Limb (tissue), 2 donors: Measurements from ENCODE around the gene TMEM231.
"Not testable (repeated sequence)": the region's sequence is repeated elsewhere in the genome, so short reads cannot be mapped to it uniquely, and the experiment has no call there.

Experiments used
- DNase-seq, 2 donors: peaks; one replicate each; pipeline ENCODE4 v3.0.0-alpha.2; 2016; ENCODE audit errors: extremely low spot score in 2 of 2

Gene TMEM231

DNA sequence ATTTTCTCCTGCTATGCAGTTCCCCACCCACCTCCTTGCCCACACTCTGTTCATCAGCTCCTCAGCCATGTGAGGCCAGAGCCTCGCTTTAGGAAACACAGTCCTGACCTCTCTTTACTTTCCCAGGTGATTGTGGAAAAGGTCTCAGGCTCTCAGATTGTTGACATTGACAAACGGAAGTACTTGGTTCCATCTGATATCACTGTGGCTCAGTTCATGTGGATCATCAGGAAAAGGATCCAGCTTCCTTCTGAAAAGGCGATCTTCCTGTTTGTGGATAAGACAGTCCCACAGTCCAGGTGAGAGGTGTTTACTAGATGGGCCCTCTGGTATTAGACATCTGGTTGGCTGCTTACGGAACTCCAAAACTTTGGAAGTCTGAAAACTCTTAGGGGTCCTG, 11.9 kb upstream of the TMEM231 start:
- no peak for DNase-seq

DNA sequence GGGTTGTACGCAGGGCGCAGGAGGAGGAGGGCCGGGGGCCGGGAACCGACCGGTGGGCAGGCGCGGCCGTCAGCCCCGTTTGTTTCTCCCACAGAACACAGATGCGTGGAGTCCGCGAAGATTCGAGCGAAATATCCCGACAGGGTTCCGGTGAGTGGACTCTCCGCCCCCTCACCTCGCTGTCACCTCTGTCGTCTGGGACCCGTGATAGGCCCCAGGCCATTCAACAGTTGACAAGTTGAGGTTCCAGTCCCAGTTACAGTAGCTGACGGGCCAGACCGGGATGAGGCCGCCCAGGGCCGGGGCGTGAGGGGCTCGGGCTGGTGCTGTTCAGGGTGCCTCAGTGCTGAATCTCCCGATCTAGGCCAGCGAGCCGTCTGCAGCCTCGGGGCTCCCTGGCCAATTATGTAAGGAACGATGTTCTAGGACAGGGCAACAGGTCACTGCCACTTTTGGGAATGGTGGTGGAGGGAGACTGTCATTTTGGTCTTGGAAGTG, 10.8 kb upstream of the TMEM231 start:
- DNase-seq, result peak in 1 of 2 donors; percentile 54

DNA sequence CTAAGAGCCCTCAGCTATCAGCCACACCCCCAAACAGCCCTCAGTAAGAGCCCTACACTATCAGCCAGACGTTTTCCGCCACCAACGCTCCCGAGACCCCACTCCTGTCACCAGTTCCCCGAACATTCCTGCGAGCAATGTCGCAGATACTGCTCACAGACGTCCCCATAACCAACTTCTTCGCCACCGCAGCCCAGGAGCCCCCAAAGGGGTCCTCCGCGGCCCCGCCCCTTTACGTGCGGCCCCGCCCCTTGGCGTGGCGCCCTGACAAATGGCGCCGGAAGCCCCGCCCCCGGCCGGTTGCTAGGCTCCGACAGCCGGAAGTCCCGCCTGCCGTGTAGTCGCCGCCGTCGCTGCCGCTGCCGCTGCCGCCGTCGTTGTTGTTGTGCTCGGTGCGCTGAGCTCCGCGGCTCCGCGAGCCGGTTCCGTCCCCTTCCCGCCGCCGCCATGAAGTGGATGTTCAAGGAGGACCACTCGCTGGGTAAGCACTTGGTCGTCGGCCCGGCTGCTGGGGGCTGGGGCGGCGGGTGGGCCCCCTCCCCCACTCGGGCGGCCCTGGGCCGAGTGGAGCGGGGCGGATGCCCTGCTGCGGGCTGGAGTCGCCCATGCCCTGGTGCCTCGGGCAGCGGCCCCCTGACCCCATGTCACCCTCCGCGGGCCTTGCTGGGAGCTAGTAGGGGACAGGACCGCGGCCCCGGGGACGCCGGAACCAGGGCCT, 10.1 kb upstream of the TMEM231 start, which contains the start of gene GABARAPL2:
Gene GABARAPL2, plus strand, starts transcription at position 340 of the 718 bp plus-strand sequence. Its CDS starts 108 bp downstream, at position 448.
- peak; percentile 73 to 96 for DNase-seq

DNA sequence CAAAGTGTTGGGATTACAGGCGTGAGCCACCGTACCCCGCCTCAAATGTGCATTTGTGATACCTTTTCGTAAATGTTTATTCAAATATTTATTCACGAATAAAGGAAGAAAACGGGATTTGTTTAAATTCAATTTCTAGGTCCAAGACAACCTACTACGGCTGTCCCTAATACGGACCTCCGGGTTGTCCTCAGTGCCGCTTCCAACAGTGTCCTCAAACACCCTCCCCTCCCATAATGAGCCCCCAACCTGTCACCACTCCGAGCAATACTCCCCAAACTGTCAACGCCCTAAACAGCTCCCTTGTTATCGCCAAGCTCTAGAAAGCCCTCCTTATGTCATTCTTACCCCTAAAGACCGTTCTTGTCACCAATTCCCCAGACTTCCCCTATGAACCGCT, 9.6 kb upstream of the TMEM231 start:
- DNase-seq, result no peak

DNA sequence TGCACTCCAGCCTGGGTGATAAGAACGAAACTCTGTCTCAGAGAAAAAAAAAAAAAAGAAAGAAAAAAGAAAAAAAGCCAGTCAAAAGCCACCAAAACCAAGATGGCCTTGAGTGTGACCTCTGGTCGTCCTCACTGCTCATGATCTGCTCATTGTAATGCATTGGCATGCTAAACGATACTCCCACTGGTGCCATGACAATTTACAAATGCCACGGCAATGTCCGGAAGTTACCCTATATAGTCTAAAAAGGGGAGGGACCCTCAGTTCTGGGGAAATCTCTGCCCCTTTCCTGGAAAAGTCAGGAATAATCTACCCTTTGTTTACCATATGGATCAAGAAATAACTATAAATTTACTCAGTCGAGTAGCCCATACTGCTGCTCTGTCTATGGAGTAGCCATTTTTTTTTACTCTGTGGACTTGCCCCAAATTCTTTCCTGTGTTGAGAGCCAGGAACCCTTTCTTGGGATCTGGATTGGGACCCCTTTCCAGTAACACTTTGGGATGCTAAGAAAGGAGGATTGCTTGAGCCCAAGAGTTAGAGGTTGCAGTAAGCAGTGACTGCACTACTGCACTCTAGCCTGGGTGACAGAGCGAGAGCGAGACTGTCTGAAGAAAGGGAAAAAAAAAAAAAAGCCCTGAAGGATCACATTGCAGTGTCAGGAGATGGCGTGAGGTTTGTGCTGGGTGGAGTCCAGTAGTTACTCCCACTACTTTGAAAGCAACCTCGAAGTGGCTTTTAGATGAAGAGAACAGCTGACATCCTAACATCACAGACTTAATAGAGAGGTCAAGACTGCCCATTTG, 3.7 kb upstream of the TMEM231 start:
- peak in 1 of 2 donors; percentile 7 for DNase-seq

DNA sequence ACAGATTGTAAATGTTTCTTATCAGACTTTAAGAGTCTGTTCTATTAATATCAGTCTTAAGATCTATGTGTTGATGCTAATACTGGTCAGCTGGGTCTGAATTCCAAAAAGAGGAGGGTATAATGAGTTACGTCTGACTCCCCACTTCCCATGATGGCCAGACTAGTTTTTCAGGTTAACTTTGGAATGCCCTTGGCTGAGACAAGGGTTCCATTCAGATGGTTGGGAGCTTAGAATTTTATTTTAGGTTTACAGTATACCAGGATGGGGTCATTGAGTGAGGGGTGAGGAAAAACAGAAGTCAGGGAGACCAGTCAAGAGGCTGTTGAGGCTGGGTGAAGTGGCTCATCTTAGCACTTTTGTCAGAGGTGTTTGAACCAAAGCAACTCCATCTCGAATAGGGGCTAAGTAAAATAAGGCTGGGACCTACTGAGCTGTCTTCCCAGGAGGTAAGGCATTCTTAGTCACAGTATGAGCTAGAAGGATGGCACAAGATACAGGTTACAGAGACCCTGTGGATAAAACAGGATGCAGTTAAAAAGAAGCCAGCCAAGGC, 2.9 kb upstream of the TMEM231 start:
- no peak for DNase-seq

DNA sequence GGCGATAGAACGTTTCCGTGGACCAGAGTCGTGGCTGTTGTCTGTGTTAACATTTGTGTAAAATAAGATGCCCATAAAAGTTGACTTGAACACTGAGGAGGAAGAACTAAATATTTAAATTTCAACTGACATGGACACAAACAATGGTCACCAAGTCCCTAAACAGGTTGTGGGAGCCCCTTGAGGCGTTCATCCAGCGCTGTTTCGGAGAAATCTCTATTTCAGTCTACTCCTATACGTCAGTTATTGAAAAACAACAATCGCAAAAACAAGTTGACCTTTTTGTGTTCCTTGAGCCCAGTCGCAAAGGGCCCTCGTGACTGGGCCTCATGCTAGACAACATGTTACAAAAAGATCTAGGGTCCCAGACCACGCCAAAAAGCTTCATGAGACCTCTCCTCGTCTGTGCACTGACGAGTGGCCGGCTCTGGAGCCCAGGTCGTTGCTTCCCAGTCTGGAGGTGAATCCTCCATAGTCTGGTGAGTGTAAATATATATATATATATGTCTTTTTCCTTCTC, 439 bp upstream of the TMEM231 start:
- DNase-seq, result no peak

DNA sequence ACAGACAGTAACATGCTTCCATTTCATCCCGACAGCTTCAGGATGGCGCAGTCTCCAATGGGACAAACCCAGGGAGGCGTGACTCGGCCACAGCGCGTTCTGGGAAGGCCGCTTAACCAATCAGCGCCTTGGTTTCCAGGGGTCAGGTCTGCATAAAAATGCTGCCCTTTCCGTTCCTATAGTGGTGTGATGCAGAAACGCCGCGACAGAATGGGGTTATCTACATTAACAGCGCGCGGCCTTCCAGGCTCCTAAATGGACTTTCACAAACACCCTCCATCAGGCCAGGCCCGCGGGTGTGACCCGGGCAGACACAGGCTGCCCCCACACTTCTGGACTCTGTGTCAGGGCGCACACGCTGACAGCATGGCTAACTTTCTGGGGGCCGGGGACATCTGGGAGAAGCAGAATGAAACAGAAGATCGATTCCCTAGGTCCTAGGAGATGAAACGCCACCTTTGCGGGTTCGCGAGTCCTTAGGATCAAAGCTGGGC, 792 bp downstream of the TMEM231 start:
- DNase-seq, result peak; percentile 77 to 80

DNA sequence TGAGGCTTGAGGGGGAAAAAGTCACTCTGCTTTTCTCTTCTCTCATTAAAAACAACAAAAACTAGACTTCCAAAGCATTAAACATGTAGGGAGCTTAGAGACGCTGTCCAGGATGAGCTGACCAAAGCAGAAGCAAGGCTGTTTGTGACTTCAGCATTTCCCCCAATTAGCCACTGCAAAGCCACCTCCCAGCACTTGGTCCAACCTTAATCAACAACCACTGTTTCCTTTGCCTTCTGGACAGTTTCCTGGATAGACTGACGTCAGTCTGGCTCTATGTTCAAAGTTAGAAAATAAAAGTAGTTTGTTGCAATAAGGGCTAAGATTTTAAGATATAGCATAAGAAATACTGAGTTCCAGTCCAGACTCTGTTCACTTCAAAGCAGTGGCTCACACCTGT, 3.1 kb downstream of the TMEM231 start:
- no peak for DNase-seq

DNA sequence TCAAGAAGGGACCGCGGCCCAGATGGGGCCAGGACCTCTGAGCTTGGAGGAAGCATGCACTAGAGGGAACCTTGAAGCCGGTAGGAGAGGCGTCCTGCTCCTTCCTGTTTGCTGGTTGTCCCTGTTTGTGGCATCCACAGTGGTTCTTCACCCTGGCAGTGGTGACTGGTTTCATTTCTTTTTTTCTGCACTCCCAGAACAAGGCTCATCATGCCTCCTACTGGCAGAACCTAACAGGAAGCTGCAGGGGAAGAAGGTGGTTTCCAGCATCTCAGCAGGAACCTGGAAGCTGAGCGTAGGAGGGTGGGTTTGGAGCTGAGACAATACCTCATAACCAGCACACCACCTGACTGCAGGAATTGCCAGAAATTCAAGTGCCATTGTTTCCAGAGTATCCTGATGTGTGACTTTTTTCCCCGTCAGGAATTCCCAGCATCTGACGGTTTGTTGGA, 5.8 kb downstream of the TMEM231 start:
- DNase-seq, result no peak

DNA sequence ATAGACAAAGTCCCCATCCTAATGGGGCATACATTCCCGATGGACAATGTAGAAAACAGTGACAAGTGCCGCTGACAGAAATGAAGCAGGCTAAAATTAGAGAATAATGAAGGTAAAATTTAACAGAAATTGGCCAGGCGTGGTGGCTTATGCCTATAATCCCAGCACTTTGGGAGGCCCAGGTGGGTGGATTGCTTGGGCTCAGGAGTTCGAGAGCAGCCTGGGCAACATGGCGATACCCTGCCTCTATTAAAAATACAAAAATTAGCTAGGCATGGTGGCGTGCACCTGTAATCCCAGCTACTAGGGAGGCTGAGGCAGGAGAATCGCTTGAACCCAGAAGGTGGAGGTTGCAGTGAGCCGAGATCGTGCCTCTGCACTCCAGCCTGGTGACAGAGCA, 7.6 kb downstream of the TMEM231 start:
- not testable (repeated sequence) for DNase-seq

DNA sequence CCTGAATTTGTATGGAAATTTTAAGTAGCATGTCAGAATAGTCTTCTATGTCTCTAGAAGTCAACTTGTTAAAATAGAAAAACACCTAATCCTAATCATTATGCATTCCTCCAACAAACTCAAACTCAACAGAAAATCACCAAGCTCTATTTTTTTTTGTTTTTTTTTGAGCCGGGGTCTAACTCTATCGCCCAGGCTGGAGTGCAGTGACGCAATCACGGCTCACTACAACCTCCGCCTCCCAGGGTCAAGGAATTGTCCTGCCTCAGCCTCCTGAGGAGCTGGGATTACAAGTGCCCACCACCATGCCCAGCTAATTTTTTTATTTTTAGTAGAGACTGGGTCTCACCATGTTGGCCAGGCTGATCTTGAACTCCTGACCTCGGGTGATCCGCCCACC, 9.8 kb downstream of the TMEM231 start:
- no peak for DNase-seq

DNA sequence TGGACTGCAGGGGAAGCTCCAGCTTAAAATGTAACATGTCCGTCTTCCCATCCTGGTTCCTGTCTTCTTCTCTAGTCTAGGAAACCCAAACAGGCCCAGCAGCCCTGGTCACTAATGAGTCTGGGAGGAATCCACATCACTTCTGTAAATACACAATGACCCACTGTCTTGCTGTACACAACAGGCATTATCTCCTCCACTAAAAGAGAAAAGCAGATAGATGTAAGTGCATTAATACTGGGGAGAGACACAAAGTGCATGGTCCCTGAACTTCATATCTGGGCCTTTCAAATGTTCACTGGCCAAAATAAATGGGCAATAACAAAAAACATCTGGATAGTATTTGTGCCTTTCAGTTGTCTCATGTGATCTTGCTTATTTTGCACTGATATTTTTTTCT, 10.2 kb downstream of the TMEM231 start:
- not testable (repeated sequence) for DNase-seq

DNA sequence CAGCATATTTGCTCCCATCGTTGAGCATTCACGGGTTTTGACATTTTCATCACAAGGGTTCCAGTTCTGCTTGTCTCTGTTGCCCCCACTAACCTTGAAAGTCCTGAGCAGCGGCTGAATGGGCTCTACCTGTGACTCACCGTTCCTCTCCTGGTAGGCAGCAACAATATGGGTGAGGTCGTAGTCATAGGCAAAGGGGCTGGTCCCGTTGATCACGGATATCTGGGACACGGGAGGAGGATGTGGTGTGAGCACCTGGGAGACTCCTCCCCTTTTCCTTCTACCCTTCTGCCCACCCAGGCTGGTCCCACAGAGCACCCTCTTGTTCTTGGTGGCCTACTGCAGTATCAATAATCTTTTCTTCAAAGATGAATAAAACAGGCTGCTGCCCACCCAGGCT, 13.6 kb downstream of the TMEM231 start:
- DNase-seq, result not testable (repeated sequence)

DNA sequence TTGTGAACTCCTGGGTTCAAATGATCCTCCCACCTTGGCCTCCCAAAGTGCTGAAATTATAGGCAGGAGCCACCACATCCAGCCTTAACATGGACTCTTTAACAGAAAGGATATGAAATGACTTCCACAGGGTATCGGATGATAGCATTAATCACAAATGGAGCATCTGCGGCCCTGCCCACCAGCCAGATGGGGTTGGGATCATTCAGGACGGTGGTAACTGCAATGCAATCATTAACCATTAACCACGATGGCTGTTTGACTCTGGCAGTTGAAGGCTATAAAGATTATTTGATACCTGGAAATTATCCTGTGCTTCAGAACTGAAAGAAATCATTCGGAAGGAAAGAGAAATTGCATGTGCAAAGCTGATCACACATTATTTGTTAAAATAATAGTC, 14.8 kb downstream of the TMEM231 start:
- DNase-seq, result no peak

DNA sequence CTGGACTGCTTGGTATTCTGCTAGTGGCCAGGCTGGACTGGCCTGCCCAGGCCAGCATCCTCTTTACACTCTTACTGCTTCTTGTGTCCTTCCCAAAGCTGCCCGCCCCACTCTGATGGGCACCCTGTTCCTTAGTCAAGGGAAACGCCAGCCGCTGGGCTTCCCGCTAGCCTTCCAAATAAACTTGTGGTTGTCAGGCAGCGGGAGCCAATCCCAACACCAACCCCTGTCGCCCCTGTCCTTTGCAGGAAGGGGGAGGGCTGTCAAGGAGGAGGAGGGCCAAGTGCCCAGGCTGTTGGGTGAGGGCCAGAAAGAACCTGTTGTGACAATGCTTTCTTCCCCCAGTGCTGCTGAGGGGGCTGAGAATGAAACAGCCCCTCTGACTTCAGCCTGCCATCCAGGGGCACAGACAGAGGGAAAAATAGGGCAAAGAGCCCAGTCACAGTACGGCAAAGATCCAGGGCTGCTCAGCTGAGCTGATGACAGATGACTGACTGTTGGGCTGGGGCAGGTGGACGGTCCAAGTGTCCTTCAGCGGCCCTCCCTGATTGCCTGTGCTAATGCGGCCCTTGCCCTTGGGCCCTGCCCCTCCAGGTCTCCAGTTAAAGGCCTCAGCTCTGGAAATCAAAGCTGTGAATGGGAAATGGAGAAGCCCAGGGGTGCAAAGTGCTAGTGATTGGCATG, 17.0 kb downstream of the TMEM231 start:
- not testable (repeated sequence) for DNase-seq

DNA sequence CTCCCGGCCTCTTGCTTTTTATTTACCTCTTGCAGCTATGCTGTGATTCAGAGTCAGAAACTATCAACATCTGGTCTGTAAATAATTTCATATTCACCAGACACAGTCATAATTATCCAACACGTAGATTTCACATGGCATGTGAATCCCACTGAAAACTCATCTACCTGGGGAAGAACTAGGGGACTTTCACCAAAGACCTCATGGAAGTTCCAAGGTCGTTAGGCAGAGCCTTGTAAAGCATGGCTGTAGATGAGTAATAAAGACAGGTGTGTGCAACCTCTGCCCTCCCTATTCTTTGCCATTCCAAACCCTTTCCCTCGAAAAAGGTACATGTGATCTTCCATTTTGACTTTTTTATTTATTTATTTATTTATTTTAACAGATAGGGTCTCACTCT, 18.3 kb downstream of the TMEM231 start:
- no peak for DNase-seq

DNA sequence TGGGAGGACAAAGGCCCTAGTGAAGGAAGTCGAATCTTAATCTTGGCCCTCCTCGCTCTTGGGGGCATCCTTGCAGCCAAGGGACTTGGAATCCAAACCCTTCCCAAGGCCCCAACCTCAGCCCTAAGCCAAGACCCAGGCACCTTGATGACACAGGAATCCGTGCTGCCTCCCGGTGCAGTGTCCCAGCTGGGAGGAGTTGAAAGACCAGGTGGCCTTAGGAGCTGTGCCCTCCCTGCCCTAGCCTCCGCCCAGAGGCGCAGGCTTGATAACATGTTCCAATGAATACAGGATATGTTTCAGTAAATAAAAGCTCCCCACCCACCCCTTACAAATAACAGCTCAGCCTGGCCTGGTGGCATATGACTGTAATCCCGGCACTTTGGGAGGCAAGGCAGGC, 20.2 kb downstream of the TMEM231 start, which contains the start of gene CHST5:
Gene CHST5, minus strand, starts transcription at position 208 of the 400 bp plus-strand sequence. CDS start 5,724 bp downstream, outside the sequence.
- DNase-seq, result no peak

DNA sequence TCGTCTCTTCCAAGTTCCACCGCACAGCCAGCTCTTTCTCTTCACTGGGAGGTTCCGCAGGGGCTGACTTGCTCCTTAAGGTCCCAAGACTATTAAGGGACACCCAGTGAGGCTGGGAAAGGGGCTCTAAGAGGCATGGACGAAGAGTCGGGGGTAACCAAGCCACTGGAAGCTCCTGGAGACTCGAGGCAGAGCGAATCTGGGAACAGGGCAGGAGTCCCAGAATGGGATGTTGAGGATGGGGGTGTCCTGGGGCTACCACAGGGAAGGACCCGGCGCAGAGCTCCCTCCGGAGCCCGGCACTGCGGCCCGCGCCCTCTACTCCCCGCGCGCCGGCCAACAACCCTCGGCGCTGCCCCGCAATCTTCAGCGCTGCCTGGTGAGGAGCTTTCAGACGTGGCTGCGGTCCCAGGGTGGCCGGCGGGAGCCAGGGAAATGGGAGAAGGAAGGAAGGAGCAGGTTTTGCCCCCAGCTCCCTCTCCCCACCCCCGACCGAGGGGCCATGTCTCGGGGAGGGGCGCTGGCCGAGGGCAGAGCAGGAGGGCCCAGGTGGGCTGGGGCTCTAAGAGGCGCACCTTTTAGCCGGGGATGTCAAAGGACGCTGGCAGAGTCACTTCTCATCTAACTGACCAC, 20.7 kb downstream of the TMEM231 start:
- no peak for DNase-seq

DNA sequence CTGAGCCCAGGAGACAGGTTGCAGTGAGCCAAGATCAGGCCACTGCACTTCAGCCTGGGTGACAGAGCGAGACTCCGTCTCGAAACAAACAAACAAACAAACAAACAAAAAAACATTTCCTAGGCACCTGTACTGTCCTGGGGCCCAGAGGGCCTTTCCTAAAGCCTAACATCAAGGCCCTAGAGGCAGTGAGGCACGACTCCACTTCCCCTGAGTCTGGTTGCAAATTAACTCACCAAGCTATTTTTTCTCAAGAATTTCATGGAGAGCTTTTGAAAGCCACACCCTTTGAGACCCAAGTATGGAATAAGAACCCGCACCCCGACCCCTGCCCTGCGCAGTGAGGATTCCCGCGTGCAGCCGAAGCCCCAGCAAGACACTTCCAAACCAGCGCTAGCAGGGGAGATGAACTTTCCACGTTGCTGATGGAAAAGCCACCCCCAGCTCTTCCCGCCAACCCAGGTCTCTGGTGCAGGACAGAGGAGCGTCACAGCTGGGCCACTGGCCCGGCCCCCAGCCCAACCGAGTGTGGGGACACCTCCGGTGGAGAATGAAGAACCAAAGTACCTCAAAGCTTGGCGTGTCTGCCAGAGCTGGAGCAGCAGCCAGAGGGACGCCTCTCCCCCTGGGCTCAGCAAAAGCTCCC, 21.4 kb downstream of the TMEM231 start:
- DNase-seq, result no peak
